Tibial nerve (tissue), 4 donors: ENCODE measurements around the gene ZMAT2. TPM values are rescaled to one million over a fixed set of nuclear protein-coding genes. Genes with fewer than 3 reads are reported as not detected.
A peak's percentile ranks its signal among the peaks of the same experiment; 100 is the strongest.

ENCODE experiments used
- DNase-seq, 2 donors: peaks; one replicate each; pipeline ENCODE4 v3.0.0-alpha.2; 2019; ENCODE audit warnings: low spot score in 2 of 2
- H3K27ac ChIP-seq, 4 donors: fragments of 200-600 bp; sonication (generic) in 3 of 4; one replicate each; pipeline ENCODE4 v1.5.1; 2017 to 2019; ENCODE audit warnings: mild to moderate bottlenecking in 1 of 4
- H3K27me3 ChIP-seq, 2 donors: fragments of 200-600 bp; sonication (generic) in 1 of 2; one replicate each; pipeline versions ENCODE4 v1.5.1 to v1.6.0; 2017 to 2019
- H3K36me3 ChIP-seq, 3 donors: fragments of 200-600 bp; sonication (generic); one replicate each; pipeline ENCODE4 v1.5.1; 2018 to 2019
- H3K4me1 ChIP-seq, 4 donors: fragments of 200-600 bp; sonication (generic) in 3 of 4; one replicate each; pipeline ENCODE4 v1.5.1; 2017 to 2019
- H3K4me3 ChIP-seq, 4 donors: fragments of 200-600 bp; sonication (generic) in 3 of 4; one replicate each; pipeline ENCODE4 v1.5.1; 2017 to 2019; ENCODE audit warnings: mild to moderate bottlenecking in 1 of 4, moderate library complexity in 1 of 4
- H3K9me3 ChIP-seq, 4 donors: fragments of 200-600 bp; sonication (generic) in 3 of 4; one replicate each; pipeline ENCODE4 v1.5.1; 2017 to 2019
- CTCF ChIP-seq, 5 experiments: fragments of 200-600 bp in 3 of 5; fragments of 450-650 bp in 2 of 5; sonication (generic) in 3 of 5; IDR thresholded peaks; one replicate each; pipeline ENCODE4 v1.5.1; 2016 to 2019; ENCODE audit warnings: antibody characterized with exemption in 5 of 5, mild to moderate bottlenecking in 3 of 5, moderate library complexity in 2 of 5
- EP300 ChIP-seq, 2 donors: sonication (generic); formaldehyde crosslinking; IDR thresholded peaks; one replicate each; pipeline ENCODE4 v1.6.1; 2017; ENCODE audit warnings: antibody characterized with exemption in 2 of 2, mild to moderate bottlenecking in 1 of 2
- POLR2A ChIP-seq, 2 donors: fragments of 450-650 bp; IDR thresholded peaks; one replicate each; pipeline ENCODE4 v1.6.1; 2017; ENCODE audit warnings: antibody characterized with exemption in 2 of 2, mild to moderate bottlenecking in 2 of 2, moderate library complexity in 2 of 2
- WGBS, 2 donors: methylation state at CpG; one replicate each; pipeline ENCODE4 v1.1.5; 2018; 5-methylcytosine and 5-hydroxymethylcytosine counted together
- total RNA-seq, 4 donors: library from RNA; depleted of rRNA; stranded (reverse); fragments of >200 nt; gene quantifications; one replicate each; pipeline ENCODE4 v1.1.0, GENCODE V29; 2016

ZMAT2 gene
- total RNA-seq, 4 donors from 2014 or later, result 25.5 to 43.1 (median 33.6) TPM

- Histone ChIP-seq H3K9me3 (no peaks in the 10 kb centered on the region), H3K27me3 (no peaks in the 10 kb centered on the region), H3K27ac (no peak overlapping the region), H3K4me1 (no peaks in the 10 kb centered on the region), H3K36me3 (peaks cover 3 to 99% (median 7%) of the 10 kb centered on the region in 3 donors), H3K4me3 (no peak overlapping the region)
- DNase-seq, result no peak
- 91 to 100% methylated on average over 2 to 3 of the region's 3 CpGs for WGBS, 2 donors
- TF ChIP-seq EP300 (IDR thresholded peaks at IDR 0.05) (no peak), CTCF (IDR thresholded peaks at IDR 0.05) (no peak), POLR2A (IDR thresholded peaks at IDR 0.05) (no peak)
These were observed 22.3 kb upstream of the ZMAT2 start for GRCh38 chr5:140677947-140678346.

- Histone ChIP-seq H3K4me3 (no peak overlapping the region), H3K9me3 (no peaks in the 10 kb centered on the region), H3K27me3 (no peaks in the 10 kb centered on the region), H3K27ac (no peak overlapping the region), H3K4me1 (no peaks in the 10 kb centered on the region), H3K36me3 (peaks cover 3 to 99% (median 7%) of the 10 kb centered on the region in 3 donors)
- TF ChIP-seq EP300 (IDR thresholded peaks at IDR 0.05), result no peak
- no peak for TF ChIP-seq CTCF (IDR thresholded peaks at IDR 0.05)
- no peak for TF ChIP-seq POLR2A (IDR thresholded peaks at IDR 0.05)
- WGBS, 2 donors, result 96% methylated on average over 7 of the region's 7 CpGs
- no peak for DNase-seq
These were observed 21.3 kb upstream of the ZMAT2 start for GRCh38 chr5:140678993-140679392.

GRCh38 chr5:140690376-140690932 lies 9.8 kb upstream of the ZMAT2 start:
- Histone ChIP-seq H3K27ac (peak overlapping the region in 3 of 4 donors; percentile 85 to 89 (median 87)), H3K9me3 (no peaks in the 10 kb centered on the region), H3K4me3 (peak overlapping the region; percentile 51 to 91 (median 78)), H3K4me1 (peaks cover 0 to 38% (median 20%) of the 10 kb centered on the region in 4 donors), H3K27me3 (no peaks in the 10 kb centered on the region), H3K36me3 (peaks cover 0 to 58% (median under 1%) of the 10 kb centered on the region in 3 donors)
- no peak for DNase-seq
- WGBS, 2 donors, result 55 to 59% methylated on average over 8 of the region's 8 CpGs
- TF ChIP-seq POLR2A (IDR thresholded peaks at IDR 0.05) (no peak), EP300 (IDR thresholded peaks at IDR 0.05) (no peak), CTCF (IDR thresholded peaks at IDR 0.05) (no peak)

- peaks cover 0 to 38% (median 20%) of the 10 kb centered on the region in 4 donors for H3K4me1 ChIP-seq
- H3K36me3 ChIP-seq, result peaks cover 0 to 58% (median 8%) of the 10 kb centered on the region in 3 donors
- no peaks in the 10 kb centered on the region for H3K27me3 ChIP-seq
- H3K9me3 ChIP-seq, result no peaks in the 10 kb centered on the region
- WGBS, 2 donors, result 0 to 1% methylated on average over 41 to 61 of the region's 61 CpGs
- TF ChIP-seq EP300 (IDR thresholded peaks at IDR 0.05), result peak; percentile 39 to 84
- no peak for TF ChIP-seq POLR2A (IDR thresholded peaks at IDR 0.05)
- peak in 1 of 5 experiments; percentile 32 for TF ChIP-seq CTCF (IDR thresholded peaks at IDR 0.05)
- H3K27ac ChIP-seq, result peak within 1 kb of the TSS in 3 of 4 donors; percentile 85 to 89 (median 87)
- H3K4me3 ChIP-seq, result peak within 1 kb of the TSS; percentile 51 to 91 (median 78)
- peak; percentile 72 to 79 for DNase-seq
These were observed 9.0 kb upstream of the ZMAT2 start, which contains the start of the genes HARS1 and HARS2 for GRCh38 chr5:140690941-140691924. Gene HARS1 (minus strand): TSS chr5:140691370. CDS start chr5:140691304, 66 bp downstream. Gene HARS2 (plus strand): TSS chr5:140691455. CDS start chr5:140691649, 194 bp downstream.
